ENCODE results near the gene CDKL1.
A peak's percentile ranks its signal among the peaks of the same experiment; 100 is the strongest.

CDKL1 gene

GRCh38 chr14:50303744-50304471 lies 92.8 kb downstream of the CDKL1 start:
- Histone ChIP-seq H3K4me1 (ENCODE audit: control insufficient read depth, insufficient read depth, low read length) (peaks cover 13% of the 10 kb centered on the region), H3K4me3 (ENCODE audit: low read length) (no peak overlapping the region), H3K9ac (ENCODE audit: low read length) (no peak overlapping the region), H3K36me3 (ENCODE audit: control insufficient read depth, insufficient read depth, low read length, severe bottlenecking) (no peaks in the 10 kb centered on the region), H3K9me3 (ENCODE audit: control insufficient read depth, low read length) (no peaks in the 10 kb centered on the region), H3K27me3 (replicated peaks; ENCODE audit: control insufficient read depth, insufficient read depth, low read length) (no peaks in the 10 kb centered on the region)
- peak; percentile 26 for DNase-seq (ENCODE audit: low read depth)

- Histone ChIP-seq H3K27me3 (replicated peaks; ENCODE audit: control insufficient read depth, insufficient read depth, low read length) (no peaks in the 10 kb centered on the region), H3K4me1 (ENCODE audit: control insufficient read depth, insufficient read depth, low read length) (peaks cover 13% of the 10 kb centered on the region), H3K36me3 (ENCODE audit: control insufficient read depth, insufficient read depth, low read length, severe bottlenecking) (no peaks in the 10 kb centered on the region), H3K4me3 (ENCODE audit: low read length) (no peak overlapping the region), H3K9ac (ENCODE audit: low read length) (no peak overlapping the region), H3K9me3 (ENCODE audit: control insufficient read depth, low read length) (no peaks in the 10 kb centered on the region)
- DNase-seq (ENCODE audit: low read depth) = no peak
Measured at GRCh38 chr14:50301914-50302313, 94.8 kb downstream of the CDKL1 start.

- no peaks in the 10 kb centered on the region for H3K36me3 ChIP-seq (ENCODE audit: control insufficient read depth, insufficient read depth, low read length, severe bottlenecking)
- H3K9me3 ChIP-seq (ENCODE audit: control insufficient read depth, low read length) = no peaks in the 10 kb centered on the region
- no peak overlapping the region for H3K4me3 ChIP-seq (ENCODE audit: low read length)
- no peaks in the 10 kb centered on the region for H3K27me3 ChIP-seq (replicated peaks; ENCODE audit: control insufficient read depth, insufficient read depth, low read length)
- no peak overlapping the region for H3K9ac ChIP-seq (ENCODE audit: low read length)
- H3K4me1 ChIP-seq (ENCODE audit: control insufficient read depth, insufficient read depth, low read length) = peaks cover 4% of the 10 kb centered on the region
- DNase-seq (ENCODE audit: low read depth) = no peak
Measured at GRCh38 chr14:50299585-50299984, 97.1 kb downstream of the CDKL1 start.

GRCh38 chr14:50290306-50290705 lies 106.4 kb downstream of the CDKL1 start:
- Histone ChIP-seq H3K36me3 (ENCODE audit: control insufficient read depth, insufficient read depth, low read length, severe bottlenecking) (peaks cover 15% of the 10 kb centered on the region), H3K9ac (ENCODE audit: low read length) (no peak overlapping the region), H3K9me3 (ENCODE audit: control insufficient read depth, low read length) (no peaks in the 10 kb centered on the region), H3K4me1 (ENCODE audit: control insufficient read depth, insufficient read depth, low read length) (no peaks in the 10 kb centered on the region), H3K4me3 (ENCODE audit: low read length) (no peak overlapping the region), H3K27me3 (replicated peaks; ENCODE audit: control insufficient read depth, insufficient read depth, low read length) (no peaks in the 10 kb centered on the region)
- DNase-seq (ENCODE audit: low read depth) = no peak

- Histone ChIP-seq H3K27me3 (replicated peaks; ENCODE audit: control insufficient read depth, insufficient read depth, low read length) (no peaks in the 10 kb centered on the region), H3K4me3 (ENCODE audit: low read length) (no peak overlapping the region), H3K4me1 (ENCODE audit: control insufficient read depth, insufficient read depth, low read length) (no peaks in the 10 kb centered on the region), H3K9ac (ENCODE audit: low read length) (no peak overlapping the region), H3K9me3 (ENCODE audit: control insufficient read depth, low read length) (no peaks in the 10 kb centered on the region), H3K36me3 (ENCODE audit: control insufficient read depth, insufficient read depth, low read length, severe bottlenecking) (peaks cover 9% of the 10 kb centered on the region)
- DNase-seq (ENCODE audit: low read depth) = no peak
Measured at GRCh38 chr14:50288146-50288545, 108.5 kb downstream of the CDKL1 start.

GRCh38 chr14:50285861-50286260 lies 110.8 kb downstream of the CDKL1 start:
- H3K4me1 ChIP-seq (ENCODE audit: control insufficient read depth, insufficient read depth, low read length) = no peaks in the 10 kb centered on the region
- H3K4me3 ChIP-seq (ENCODE audit: low read length) = no peak overlapping the region
- no peaks in the 10 kb centered on the region for H3K27me3 ChIP-seq (replicated peaks; ENCODE audit: control insufficient read depth, insufficient read depth, low read length)
- H3K9ac ChIP-seq (ENCODE audit: low read length) = no peak overlapping the region
- H3K9me3 ChIP-seq (ENCODE audit: control insufficient read depth, low read length) = no peaks in the 10 kb centered on the region
- H3K36me3 ChIP-seq (ENCODE audit: control insufficient read depth, insufficient read depth, low read length, severe bottlenecking) = peaks cover 4% of the 10 kb centered on the region
- DNase-seq (ENCODE audit: low read depth) = no peak
